ENCODE data around the gene PTPRC. TPM values are rescaled to one million over a fixed set of nuclear protein-coding genes. Genes with fewer than 3 reads are reported as not detected.

PTPRC gene
- total RNA-seq, 2 donors from 2014 or later, result 27.1 to 86.8 TPM

GRCh38 chr1:198700016-198700392 lies 61.2 kb downstream of the PTPRC start:
- no peak for ATAC-seq (ENCODE audit: insufficient number of reproducible peaks, low FRiP score, low read depth)
- TF ChIP-seq, protein P1, sequence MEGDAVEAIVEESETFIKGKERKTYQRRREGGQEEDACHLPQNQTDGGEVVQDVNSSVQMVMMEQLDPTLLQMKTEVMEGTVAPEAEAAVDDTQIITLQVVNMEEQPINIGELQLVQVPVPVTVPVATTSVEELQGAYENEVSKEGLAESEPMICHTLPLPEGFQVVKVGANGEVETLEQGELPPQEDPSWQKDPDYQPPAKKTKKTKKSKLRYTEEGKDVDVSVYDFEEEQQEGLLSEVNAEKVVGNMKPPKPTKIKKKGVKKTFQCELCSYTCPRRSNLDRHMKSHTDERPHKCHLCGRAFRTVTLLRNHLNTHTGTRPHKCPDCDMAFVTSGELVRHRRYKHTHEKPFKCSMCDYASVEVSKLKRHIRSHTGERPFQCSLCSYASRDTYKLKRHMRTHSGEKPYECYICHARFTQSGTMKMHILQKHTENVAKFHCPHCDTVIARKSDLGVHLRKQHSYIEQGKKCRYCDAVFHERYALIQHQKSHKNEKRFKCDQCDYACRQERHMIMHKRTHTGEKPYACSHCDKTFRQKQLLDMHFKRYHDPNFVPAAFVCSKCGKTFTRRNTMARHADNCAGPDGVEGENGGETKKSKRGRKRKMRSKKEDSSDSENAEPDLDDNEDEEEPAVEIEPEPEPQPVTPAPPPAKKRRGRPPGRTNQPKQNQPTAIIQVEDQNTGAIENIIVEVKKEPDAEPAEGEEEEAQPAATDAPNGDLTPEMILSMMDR (IDR thresholded peaks at IDR 0.05), result no peak
- DNase-seq (ENCODE audit: low spot score), result no peak

DNA sequence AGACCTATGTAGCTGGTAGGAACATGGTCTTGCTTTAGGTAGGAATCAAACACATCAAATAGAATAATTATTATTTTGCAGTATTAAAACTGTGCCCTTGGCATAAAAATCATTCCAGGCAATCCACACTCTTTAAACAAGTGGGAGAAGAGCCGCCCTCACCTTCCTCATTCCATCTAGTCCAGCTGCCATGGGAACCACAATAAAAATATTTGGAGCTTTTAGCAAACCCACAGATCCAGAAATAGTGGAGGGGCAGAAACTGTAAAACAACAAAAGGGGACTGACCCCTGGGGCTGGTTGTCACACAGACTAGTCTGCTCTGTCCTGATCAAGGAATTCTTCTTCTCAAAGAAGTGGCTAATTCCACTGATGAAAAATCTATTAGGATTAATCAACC lies 61.6 kb downstream of the PTPRC start:
- no peaks in the 10 kb centered on the region for H3K27me3 ChIP-seq (replicated peaks; ENCODE audit: insufficient read depth)
- ATAC-seq (ENCODE audit: insufficient number of reproducible peaks, low FRiP score, low read depth) (no peak), DNase-seq (ENCODE audit: low spot score) (no peak)
- H3K4me1 ChIP-seq (ENCODE audit: control insufficient read depth in 1 of 2, low read depth in 2 of 2), result no peaks in the 10 kb centered on the region
- TF ChIP-seq, protein P1 (IDR thresholded peaks at IDR 0.05), result no peak
- H3K36me3 ChIP-seq, result no peaks in the 10 kb centered on the region
- no peak overlapping the region for H3K27ac ChIP-seq
- no peaks in the 10 kb centered on the region for H3K9me3 ChIP-seq
- no peak overlapping the region for H3K4me3 ChIP-seq

More at GRCh38 chr1:198700016-198700392, 61.2 kb downstream of the PTPRC start:
- Histone ChIP-seq H3K9me3 (no peaks in the 10 kb centered on the region), H3K4me3 (no peak overlapping the region), H3K36me3 (no peaks in the 10 kb centered on the region), H3K27me3 (replicated peaks; ENCODE audit: insufficient read depth) (no peaks in the 10 kb centered on the region), H3K4me1 (ENCODE audit: control insufficient read depth in 1 of 2, low read depth in 2 of 2) (no peaks in the 10 kb centered on the region), H3K27ac (no peak overlapping the region)

DNA sequence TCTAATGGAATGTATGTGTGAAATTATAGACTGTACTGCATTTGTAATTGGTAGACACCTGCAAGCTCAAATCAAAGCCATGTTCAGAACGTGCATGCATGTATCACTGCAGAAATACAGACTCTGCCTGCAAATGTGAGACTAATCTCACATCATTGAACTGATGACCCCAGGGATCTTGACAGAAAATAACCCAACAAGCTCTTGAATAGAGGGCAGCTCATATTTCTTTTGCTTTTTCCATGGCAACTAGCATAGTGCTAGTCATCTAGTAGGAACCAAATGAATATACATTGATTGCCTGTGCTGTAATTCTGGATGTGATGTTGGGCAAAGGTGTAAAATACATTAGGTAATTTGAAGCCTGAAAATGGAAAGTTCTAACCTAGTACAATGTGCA lies 62.4 kb downstream of the PTPRC start:
- Histone ChIP-seq H3K4me3 (no peak overlapping the region), H3K4me1 (ENCODE audit: control insufficient read depth in 1 of 2, low read depth in 2 of 2) (no peaks in the 10 kb centered on the region), H3K9me3 (no peaks in the 10 kb centered on the region), H3K36me3 (no peaks in the 10 kb centered on the region), H3K27ac (no peak overlapping the region), H3K27me3 (replicated peaks; ENCODE audit: insufficient read depth) (no peaks in the 10 kb centered on the region)
- DNase-seq (ENCODE audit: low spot score), result no peak
- no peak for ATAC-seq (ENCODE audit: insufficient number of reproducible peaks, low FRiP score, low read depth)
- TF ChIP-seq, protein P1 (IDR thresholded peaks at IDR 0.05), result no peak

GRCh38 chr1:198701766-198702539 lies 63.1 kb downstream of the PTPRC start:
- Histone ChIP-seq H3K27me3 (replicated peaks; ENCODE audit: insufficient read depth) (no peaks in the 10 kb centered on the region), H3K27ac (no peak overlapping the region), H3K9me3 (no peaks in the 10 kb centered on the region), H3K4me3 (no peak overlapping the region), H3K4me1 (ENCODE audit: control insufficient read depth in 1 of 2, low read depth in 2 of 2) (no peaks in the 10 kb centered on the region), H3K36me3 (no peaks in the 10 kb centered on the region)
- DNase-seq (ENCODE audit: low spot score) (no peak), ATAC-seq (ENCODE audit: insufficient number of reproducible peaks, low FRiP score, low read depth) (no peak)
- TF ChIP-seq, protein P1 (IDR thresholded peaks at IDR 0.05), result no peak

- no peak overlapping the region for H3K4me3 ChIP-seq
- H3K9me3 ChIP-seq, result no peaks in the 10 kb centered on the region
- ATAC-seq (ENCODE audit: insufficient number of reproducible peaks, low FRiP score, low read depth) (no peak), DNase-seq (ENCODE audit: low spot score) (no peak)
- no peaks in the 10 kb centered on the region for H3K27me3 ChIP-seq (replicated peaks; ENCODE audit: insufficient read depth)
- TF ChIP-seq, protein P1 (IDR thresholded peaks at IDR 0.05), result no peak
- no peak overlapping the region for H3K27ac ChIP-seq
- no peaks in the 10 kb centered on the region for H3K36me3 ChIP-seq
- no peaks in the 10 kb centered on the region for H3K4me1 ChIP-seq (ENCODE audit: control insufficient read depth in 1 of 2, low read depth in 2 of 2)
Measured at GRCh38 chr1:198708761-198709525, 70.1 kb downstream of the PTPRC start.
